ENCODE results near the gene SLC22A23.

DNA sequence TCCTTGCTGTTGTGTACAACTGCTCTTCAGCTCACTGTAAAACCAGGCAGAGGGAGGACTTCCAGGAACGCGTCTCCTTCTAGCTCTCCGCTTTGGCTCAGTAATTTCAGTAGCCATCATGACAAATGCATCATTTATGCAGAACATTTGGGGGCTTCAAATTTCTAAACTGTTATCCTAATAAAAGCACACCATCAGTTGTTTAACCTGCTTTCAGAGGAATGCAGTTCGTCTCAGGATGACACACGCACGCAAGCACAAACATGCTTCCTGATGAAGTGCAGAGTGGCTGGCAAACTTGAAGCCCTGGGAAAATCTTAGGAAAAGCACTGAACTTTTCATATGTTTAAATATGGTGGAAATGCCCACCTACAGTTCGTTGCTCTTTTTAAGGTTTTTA lies 24.4 kb downstream of the SLC22A23 start:
- TF ChIP-seq, protein P1, sequence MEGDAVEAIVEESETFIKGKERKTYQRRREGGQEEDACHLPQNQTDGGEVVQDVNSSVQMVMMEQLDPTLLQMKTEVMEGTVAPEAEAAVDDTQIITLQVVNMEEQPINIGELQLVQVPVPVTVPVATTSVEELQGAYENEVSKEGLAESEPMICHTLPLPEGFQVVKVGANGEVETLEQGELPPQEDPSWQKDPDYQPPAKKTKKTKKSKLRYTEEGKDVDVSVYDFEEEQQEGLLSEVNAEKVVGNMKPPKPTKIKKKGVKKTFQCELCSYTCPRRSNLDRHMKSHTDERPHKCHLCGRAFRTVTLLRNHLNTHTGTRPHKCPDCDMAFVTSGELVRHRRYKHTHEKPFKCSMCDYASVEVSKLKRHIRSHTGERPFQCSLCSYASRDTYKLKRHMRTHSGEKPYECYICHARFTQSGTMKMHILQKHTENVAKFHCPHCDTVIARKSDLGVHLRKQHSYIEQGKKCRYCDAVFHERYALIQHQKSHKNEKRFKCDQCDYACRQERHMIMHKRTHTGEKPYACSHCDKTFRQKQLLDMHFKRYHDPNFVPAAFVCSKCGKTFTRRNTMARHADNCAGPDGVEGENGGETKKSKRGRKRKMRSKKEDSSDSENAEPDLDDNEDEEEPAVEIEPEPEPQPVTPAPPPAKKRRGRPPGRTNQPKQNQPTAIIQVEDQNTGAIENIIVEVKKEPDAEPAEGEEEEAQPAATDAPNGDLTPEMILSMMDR (conservative IDR thresholded peaks at IDR 0.05; ENCODE audit: low read length), result no peak
- TF ChIP-seq EZH2phosphoT487 (IDR thresholded peaks at IDR 0.05; ENCODE audit: borderline replicate concordance, low read depth, low read length), result no peak
